Large intestine (tissue), 3 donors: ENCODE data around the gene DCHS2. TPM values are rescaled to one million over a fixed set of nuclear protein-coding genes. Genes with fewer than 3 reads are reported as not detected.

Experiments
- DNase-seq, 2 donors: peaks; one replicate each; pipeline versions ENCODE4 v3.0.0 to v3.0.0-alpha.2; 2013
- H3K27ac ChIP-seq: one replicate; pipeline ENCODE4 v1.5.1; 2013; ENCODE audit warnings: low read length
- H3K27me3 ChIP-seq: 2 replicates; pipeline ENCODE4 v1.6.1; 2013; ENCODE audit warnings: low read length; ENCODE audit not compliant: control insufficient read depth, insufficient read depth
- H3K36me3 ChIP-seq: 2 replicates; pipeline ENCODE4 v1.6.1; 2013; ENCODE audit warnings: low read length; ENCODE audit not compliant: control insufficient read depth, insufficient read depth
- H3K4me1 ChIP-seq: one replicate; pipeline ENCODE4 v1.6.1; 2013; ENCODE audit warnings: low read length; ENCODE audit not compliant: control insufficient read depth, insufficient read depth
- H3K4me3 ChIP-seq: one replicate; pipeline ENCODE4 v1.5.1; 2013; ENCODE audit warnings: low read length
- H3K9me3 ChIP-seq: one replicate; pipeline ENCODE4 v1.6.1; 2013; ENCODE audit warnings: mild to moderate bottlenecking, low read depth, low read length, moderate library complexity; ENCODE audit not compliant: control insufficient read depth
- WGBS: methylation state at CpG from one replicate; pipeline ENCODE4 v1.1.5; 2013; ENCODE audit warnings: low lambda C conversion rate; ENCODE audit not compliant: insufficient coverage; 5-methylcytosine and 5-hydroxymethylcytosine counted together
- polyA plus RNA-seq: library from polyadenylated mRNA; unstranded; fragments of 120-200 nt; gene quantifications from one replicate; pipeline ENCODE4 v1.2.1, GENCODE V29; 2013

DCHS2 gene
- polyA plus RNA-seq, 1 donor: 1.2 TPM

DNA sequence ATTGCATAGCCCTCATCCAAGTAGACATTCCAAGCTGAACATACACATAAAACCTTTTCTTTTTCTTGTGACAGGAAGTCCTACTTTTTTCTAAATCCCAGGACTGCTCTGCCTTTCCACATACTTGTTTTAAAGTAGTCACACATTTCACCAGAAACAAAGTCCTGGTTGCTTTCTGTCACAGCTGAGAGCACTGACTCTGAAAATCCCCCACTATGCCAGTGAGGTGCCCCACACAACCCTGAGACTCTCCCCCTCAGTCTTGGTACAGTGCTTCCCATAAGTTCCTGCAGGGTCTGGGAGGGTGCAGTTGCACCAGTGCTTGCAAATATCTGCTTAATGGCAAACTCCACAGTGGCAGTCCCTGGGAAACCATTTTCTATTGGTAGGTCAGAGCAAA is 84.2 kb downstream of the DCHS2 start:
- H3K27ac ChIP-seq: no peak overlapping the region
- no peak for DNase-seq
- no peaks in the 10 kb centered on the region for H3K4me1 ChIP-seq
- no peaks in the 10 kb centered on the region for H3K9me3 ChIP-seq
- no peak overlapping the region for H3K4me3 ChIP-seq
- H3K27me3 ChIP-seq: peaks cover 3% of the 10 kb centered on the region
- H3K36me3 ChIP-seq: no peaks in the 10 kb centered on the region

DNA sequence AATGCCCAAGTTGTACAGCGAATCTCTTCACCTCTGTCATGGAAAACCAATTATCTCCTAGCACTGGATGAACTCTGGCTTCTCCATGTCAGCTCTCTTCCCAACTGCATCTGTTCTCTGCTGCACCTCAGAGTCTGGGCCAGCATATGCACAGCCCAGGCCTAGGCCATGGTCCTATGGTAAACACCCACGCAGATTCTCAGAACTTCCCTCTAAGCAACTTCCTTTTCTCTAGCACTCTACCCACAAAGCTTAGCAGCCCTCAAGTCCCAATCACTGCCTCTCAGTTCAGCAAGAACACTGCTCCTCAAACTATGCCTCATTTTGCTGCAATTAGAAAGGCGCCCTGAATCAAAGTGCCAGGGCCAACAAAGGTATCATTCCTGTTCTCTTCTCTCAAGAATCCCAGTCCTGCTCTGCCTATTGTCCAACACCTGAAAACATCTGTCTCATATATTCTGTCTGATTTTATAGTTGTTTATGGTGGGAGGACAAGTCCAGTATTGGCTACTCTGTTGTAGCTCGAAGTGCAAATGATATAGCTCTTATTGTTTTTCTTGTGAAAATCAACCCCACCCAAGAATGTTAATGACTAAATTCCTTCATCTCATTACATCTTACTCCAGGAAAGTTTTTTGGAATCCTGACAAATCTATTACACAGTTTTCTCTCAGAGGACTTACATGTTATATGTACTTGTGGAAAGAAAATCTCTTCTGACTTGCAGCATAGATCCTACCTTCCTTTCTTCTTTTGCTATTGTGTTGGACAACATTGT is 85.4 kb downstream of the DCHS2 start:
- Histone ChIP-seq H3K27ac (no peak overlapping the region), H3K9me3 (no peaks in the 10 kb centered on the region), H3K4me1 (no peaks in the 10 kb centered on the region), H3K4me3 (no peak overlapping the region), H3K27me3 (peaks cover 3% of the 10 kb centered on the region), H3K36me3 (no peaks in the 10 kb centered on the region)
- 100% methylated on average over 1 of the region's 4 CpGs for WGBS
- no peak for DNase-seq

DNA sequence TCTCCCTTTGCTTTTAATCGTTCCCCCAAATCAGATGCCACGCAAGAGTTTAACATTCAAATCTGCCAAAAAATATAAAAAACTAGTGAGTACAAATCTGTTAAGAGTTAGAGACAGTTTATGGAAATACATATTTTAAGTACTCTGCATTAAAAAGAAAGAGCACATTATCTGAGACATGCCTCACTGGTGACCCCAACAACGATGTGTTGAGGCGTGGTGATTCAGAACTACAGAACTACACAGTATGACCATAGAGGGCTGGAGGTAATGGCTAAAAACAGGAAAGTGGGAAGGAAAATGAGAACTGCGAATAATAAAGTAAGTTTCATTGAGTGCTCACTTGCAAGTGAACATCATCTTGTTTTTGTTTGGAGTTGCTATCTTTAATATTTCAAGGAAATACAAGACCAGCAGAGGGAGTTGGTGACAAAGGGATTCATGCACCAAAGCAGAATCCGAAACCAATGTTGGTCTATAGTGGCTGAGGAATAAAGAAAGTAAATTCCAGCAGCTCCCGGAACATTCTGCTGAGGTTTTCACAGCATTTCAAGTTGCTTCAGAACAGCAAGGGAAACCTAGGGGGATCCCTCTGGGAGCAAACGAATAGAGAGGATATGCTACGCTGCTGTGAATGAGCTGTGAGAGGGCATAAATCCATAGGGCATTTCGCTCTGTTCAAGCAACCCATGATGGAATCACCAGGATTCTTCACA is 92.2 kb downstream of the DCHS2 start:
- no peaks in the 10 kb centered on the region for H3K4me1 ChIP-seq
- no peaks in the 10 kb centered on the region for H3K36me3 ChIP-seq
- no peaks in the 10 kb centered on the region for H3K27me3 ChIP-seq
- WGBS: 84% methylated on average over 6 of the region's 10 CpGs
- DNase-seq: peak; percentile 8 to 26
- H3K4me3 ChIP-seq: no peak overlapping the region
- H3K9me3 ChIP-seq: no peaks in the 10 kb centered on the region
- no peak overlapping the region for H3K27ac ChIP-seq

DNA sequence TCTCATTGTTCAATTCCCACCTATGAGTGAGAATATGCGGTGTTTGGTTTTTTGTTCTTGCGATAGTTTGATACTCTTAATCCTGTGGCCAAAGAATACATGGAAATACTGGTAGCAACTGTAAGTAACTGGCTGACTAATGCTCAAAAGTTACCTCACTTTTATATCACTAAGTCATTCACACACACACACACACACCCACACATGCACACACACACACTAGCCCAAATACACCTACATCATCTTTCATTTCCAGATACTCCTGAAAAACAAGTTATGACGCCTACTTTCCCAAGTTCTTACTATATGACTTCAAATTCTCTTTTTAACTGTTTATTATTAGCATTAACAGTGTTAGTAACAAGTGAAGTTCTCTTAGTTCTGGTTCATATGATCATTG is 101.3 kb downstream of the DCHS2 start:
- H3K4me1 ChIP-seq: no peaks in the 10 kb centered on the region
- WGBS: 100% methylated on average over 3 of the region's 3 CpGs
- no peaks in the 10 kb centered on the region for H3K9me3 ChIP-seq
- H3K36me3 ChIP-seq: no peaks in the 10 kb centered on the region
- no peak for DNase-seq
- no peak overlapping the region for H3K4me3 ChIP-seq
- no peak overlapping the region for H3K27ac ChIP-seq
- H3K27me3 ChIP-seq: no peaks in the 10 kb centered on the region

DNA sequence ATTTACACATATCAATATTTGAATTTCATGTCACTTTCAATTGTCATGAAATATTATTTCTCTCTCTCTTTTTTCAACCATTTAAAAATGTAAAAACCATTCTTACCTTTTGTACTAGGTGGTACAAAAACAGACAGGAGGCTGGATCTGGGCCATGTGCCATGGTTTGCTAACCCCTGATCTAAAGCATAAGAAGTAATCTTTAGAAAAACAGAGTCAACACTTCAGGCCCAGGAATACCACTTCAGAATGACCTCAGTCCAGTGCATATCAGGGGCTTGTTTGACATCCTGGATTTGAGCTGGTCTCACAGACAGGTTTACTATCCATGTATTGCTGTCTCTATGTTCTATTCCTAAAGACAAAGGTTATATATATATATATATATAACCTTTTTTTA is 102.5 kb downstream of the DCHS2 start:
- H3K36me3 ChIP-seq: no peaks in the 10 kb centered on the region
- H3K9me3 ChIP-seq: no peaks in the 10 kb centered on the region
- no peaks in the 10 kb centered on the region for H3K4me1 ChIP-seq
- no peak for DNase-seq
- H3K27me3 ChIP-seq: no peaks in the 10 kb centered on the region
- H3K4me3 ChIP-seq: no peak overlapping the region
- H3K27ac ChIP-seq: no peak overlapping the region

DNA sequence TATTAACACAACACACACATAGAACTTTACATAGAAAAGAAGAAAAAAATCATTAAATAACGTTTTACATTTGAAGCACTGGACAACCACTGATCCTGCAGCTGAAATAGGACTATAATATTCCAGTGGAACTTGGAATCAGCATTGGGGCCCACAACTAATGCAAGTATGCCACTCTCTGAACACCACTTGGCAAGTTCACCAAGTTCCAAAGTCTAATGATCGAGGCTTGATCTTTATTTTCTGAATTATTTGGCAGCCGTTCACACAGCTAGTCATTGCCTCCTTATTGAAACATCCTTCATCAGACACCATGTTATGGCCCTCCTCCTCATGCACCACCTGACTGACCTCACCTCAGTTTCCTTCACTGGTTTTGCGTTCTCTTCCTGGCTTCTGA is 107.6 kb downstream of the DCHS2 start:
- WGBS: 83% methylated on average over 2 of the region's 4 CpGs
- Histone ChIP-seq H3K4me1 (no peaks in the 10 kb centered on the region), H3K27ac (no peak overlapping the region), H3K9me3 (no peaks in the 10 kb centered on the region), H3K36me3 (no peaks in the 10 kb centered on the region), H3K4me3 (no peak overlapping the region), H3K27me3 (no peaks in the 10 kb centered on the region)
- no peak for DNase-seq

DNA sequence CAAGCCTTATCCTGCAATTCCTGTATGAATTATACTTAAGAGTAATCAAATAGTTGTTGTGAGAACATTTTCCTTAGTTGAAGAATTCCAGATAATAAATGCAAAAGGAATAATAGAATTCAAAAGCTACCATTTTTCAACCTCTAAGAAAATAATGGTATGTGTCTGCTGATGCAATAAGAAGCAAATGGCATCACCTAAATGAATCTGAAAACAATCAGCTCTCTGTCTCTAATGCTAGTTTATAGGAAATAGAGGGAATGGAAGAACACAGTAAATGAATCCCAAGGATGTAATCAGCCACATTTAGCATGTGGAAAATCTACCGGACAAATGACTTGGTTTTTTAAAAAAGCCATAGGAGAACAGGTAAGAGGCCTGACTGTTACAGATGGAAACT is 115.1 kb downstream of the DCHS2 start:
- WGBS: no CpG with 5 or more reads among the region's 1 CpG
- Histone ChIP-seq H3K4me1 (no peaks in the 10 kb centered on the region), H3K36me3 (no peaks in the 10 kb centered on the region)

DNA sequence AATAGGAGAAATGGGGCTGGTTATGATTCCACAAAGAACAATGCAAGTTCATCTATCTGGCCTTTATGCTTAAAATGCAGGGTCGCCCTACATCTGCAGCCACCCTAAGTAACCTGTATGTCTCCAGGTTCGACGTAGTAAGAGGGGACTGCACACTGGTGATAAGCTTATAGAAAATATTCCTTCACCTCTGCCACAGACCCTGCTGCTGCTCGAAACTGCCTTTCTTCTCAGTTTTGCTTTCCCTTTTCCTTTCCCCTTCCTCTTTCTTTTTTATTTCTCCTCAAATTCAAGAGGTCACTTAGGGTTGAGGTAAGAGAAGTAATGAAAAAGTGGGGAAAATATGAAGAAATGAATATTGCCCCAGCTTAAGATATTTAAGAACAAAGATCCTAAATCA is 123.5 kb downstream of the DCHS2 start:
- DNase-seq: no peak
- Histone ChIP-seq H3K36me3 (no peaks in the 10 kb centered on the region), H3K27ac (no peak overlapping the region)

More for the DNA sequence above, 115.1 kb downstream of the DCHS2 start:
- H3K9me3 ChIP-seq: no peaks in the 10 kb centered on the region
- DNase-seq: no peak
- H3K27ac ChIP-seq: no peak overlapping the region
- no peak overlapping the region for H3K4me3 ChIP-seq
- no peaks in the 10 kb centered on the region for H3K27me3 ChIP-seq

DNA sequence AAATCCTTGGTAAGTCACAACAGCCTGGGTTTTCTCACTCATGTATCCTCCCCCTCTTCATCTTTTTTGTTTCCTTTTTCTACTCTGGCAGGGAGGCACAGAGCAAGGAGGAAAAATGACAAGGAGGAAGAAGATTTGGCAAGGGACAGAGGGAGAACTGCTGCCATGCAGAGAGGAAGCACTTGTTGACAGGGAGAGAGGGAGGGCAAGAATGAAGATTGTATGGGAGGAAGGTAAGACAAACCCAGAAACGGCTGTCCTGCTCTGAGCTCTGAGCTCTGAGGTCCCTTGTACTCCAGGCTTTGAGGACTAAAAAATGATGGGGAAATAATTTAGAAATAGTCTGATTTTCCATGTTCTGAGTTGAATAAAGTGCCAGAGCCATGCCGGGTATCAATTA is 123.9 kb downstream of the DCHS2 start:
- Histone ChIP-seq H3K36me3 (no peaks in the 10 kb centered on the region), H3K9me3 (no peaks in the 10 kb centered on the region), H3K4me3 (no peak overlapping the region), H3K27ac (no peak overlapping the region), H3K27me3 (no peaks in the 10 kb centered on the region), H3K4me1 (no peaks in the 10 kb centered on the region)
- DNase-seq: no peak
- 50% methylated on average over 2 of the region's 2 CpGs for WGBS

More for the DNA sequence above, 123.5 kb downstream of the DCHS2 start:
- no peaks in the 10 kb centered on the region for H3K27me3 ChIP-seq
- H3K4me3 ChIP-seq: no peak overlapping the region
- H3K9me3 ChIP-seq: no peaks in the 10 kb centered on the region
- no peaks in the 10 kb centered on the region for H3K4me1 ChIP-seq
- WGBS: 100% methylated on average over 1 of the region's 4 CpGs

DNA sequence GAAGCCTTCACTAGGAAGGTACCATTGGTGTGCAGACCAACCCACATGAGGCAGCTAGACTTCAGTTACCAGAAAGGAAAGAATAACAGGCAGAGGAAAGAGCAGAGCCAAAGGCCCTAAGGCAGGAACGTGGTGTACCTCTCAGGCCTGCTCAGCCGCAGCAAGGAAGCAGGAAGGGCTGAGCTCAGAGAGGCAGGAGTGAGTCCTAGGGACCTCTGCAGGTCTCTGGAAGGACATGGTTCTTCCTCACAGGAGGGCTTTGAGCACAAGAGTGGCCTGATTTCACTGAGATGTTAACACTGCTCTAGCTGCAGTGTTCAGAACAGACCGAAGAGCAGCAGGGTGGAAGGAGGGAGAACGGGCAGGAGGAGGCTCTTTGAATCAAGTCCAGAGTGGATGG is 124.6 kb downstream of the DCHS2 start:
- H3K9me3 ChIP-seq: no peaks in the 10 kb centered on the region
- H3K27me3 ChIP-seq: no peaks in the 10 kb centered on the region
- H3K4me1 ChIP-seq: no peaks in the 10 kb centered on the region
- no CpG with 5 or more reads among the region's 4 CpGs for whole genome bisulfite sequencing
- no peaks in the 10 kb centered on the region for H3K36me3 ChIP-seq
- DNase-seq: no peak
- H3K4me3 ChIP-seq: no peak overlapping the region
- no peak overlapping the region for H3K27ac ChIP-seq
